Nephron (organoid): ENCODE results near the gene FSTL4.

Experiments used
- H3K27ac Mint-ChIP-seq, 3 experiments: 2 replicates each; pipeline ENCODE4 v1.8.0; 2020; ENCODE audit warnings: mixed read lengths in 3 of 3, mild to moderate bottlenecking in 2 of 3, moderate library complexity in 1 of 3
- H3K27me3 Mint-ChIP-seq: 2 replicates; pipeline ENCODE4 v1.8.0; 2021; ENCODE audit warnings: low read depth, mild to moderate bottlenecking, moderate library complexity, mixed read lengths
- H3K36me3 Mint-ChIP-seq: 2 replicates; pipeline ENCODE4 v1.8.0; 2020; ENCODE audit warnings: low read depth, mixed read lengths
- H3K4me1 Mint-ChIP-seq: 2 replicates; pipeline ENCODE4 v1.8.0; 2020; ENCODE audit warnings: mixed read lengths
- H3K4me3 Mint-ChIP-seq, 3 experiments: 2 replicates each; pipeline ENCODE4 v1.8.0; 2020; ENCODE audit warnings: mild to moderate bottlenecking in 3 of 3, mixed read lengths in 3 of 3, moderate library complexity in 2 of 3
- H3K9me3 Mint-ChIP-seq: 2 replicates; pipeline ENCODE4 v1.8.0; 2020; ENCODE audit warnings: mixed read lengths
- CTCF ChIP-seq, 3 experiments: fragments of 200-600 bp; sonication (generic); IDR thresholded peaks; one replicate each; pipeline ENCODE4 v1.5.0; 2021; ENCODE audit warnings: antibody characterized with exemption in 3 of 3; ENCODE audit not compliant: unreplicated experiment in 3 of 3

FSTL4 gene

GRCh38 chr5:133510634-133511262 is 101.6 kb downstream of the FSTL4 start:
- no peak overlapping the region for H3K4me3 Mint-ChIP-seq
- no peaks in the 10 kb centered on the region for H3K4me1 Mint-ChIP-seq
- H3K36me3 Mint-ChIP-seq, result no peaks in the 10 kb centered on the region
- no peak for TF ChIP-seq CTCF (IDR thresholded peaks at IDR 0.05; ENCODE audit: unreplicated experiment in 3 of 3)
- no peaks in the 10 kb centered on the region for H3K9me3 Mint-ChIP-seq
- peaks cover 9% of the 10 kb centered on the region for H3K27me3 Mint-ChIP-seq
- H3K27ac Mint-ChIP-seq, result no peak overlapping the region

DNA sequence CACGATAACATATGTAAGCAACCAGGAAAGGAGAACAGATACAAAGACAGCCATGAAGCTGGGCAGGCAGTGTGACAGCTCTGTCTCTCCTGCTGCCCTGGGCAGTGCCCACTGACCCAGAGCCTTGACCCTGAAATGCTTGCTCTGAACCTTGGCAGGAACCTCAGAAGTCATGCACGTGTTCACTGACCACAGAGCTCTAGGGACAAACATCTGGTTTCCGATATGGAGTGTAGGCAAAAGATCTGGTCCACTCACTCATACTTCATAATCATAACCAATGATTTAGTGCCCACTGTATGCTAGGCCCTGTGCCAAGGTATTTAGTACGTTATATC is 102.6 kb downstream of the FSTL4 start:
- H3K27ac Mint-ChIP-seq, result no peak overlapping the region
- TF ChIP-seq CTCF (IDR thresholded peaks at IDR 0.05; ENCODE audit: unreplicated experiment in 3 of 3), result no peak
- no peak overlapping the region for H3K4me3 Mint-ChIP-seq
- H3K9me3 Mint-ChIP-seq, result no peaks in the 10 kb centered on the region
- no peaks in the 10 kb centered on the region for H3K4me1 Mint-ChIP-seq
- H3K36me3 Mint-ChIP-seq, result no peaks in the 10 kb centered on the region
- peaks cover 10% of the 10 kb centered on the region for H3K27me3 Mint-ChIP-seq

DNA sequence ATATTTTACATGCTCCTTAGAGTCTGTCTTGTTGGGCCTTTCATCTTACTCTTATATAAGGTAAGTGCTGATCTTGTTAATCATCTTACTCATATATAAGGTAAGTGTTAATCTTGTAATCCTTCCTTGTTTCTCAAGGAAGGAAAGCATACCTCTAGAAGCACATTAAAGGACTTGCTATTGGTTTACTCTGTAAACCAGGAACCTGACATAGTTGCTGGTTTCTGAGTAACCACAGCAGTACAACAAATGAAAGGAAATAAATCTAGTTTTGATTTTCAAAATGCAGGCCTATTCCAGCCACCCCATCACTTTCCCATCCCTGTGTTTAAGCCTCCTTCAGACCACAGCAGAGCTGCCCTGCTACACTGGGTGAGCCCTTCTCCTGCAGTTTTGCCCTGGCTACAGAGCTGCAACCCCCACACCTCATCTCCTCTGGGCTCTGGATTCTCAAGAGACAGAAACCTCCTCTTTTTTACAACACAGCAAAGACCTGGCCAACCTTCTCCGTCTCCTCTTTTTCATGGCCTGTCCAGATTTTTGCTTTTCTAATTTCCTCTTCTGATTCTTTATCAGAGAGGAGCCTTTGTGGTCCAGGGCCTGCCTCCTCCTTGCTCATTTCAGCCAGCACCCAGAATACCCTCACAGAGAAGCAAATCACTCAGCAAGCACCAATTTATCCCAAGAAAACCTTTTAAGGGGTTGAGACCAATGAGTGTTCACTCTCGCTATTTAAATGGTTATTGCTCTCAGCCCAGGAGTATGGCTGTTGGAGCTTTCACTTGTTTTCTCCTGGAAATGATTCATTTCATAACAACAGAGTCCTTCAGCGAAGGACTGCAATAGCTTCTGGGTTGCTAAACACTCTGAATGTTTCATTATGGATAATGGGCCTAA is 103.2 kb downstream of the FSTL4 start:
- H3K4me1 Mint-ChIP-seq, result no peaks in the 10 kb centered on the region
- no peak for TF ChIP-seq CTCF (IDR thresholded peaks at IDR 0.05; ENCODE audit: unreplicated experiment in 3 of 3)
- no peaks in the 10 kb centered on the region for H3K36me3 Mint-ChIP-seq
- H3K9me3 Mint-ChIP-seq, result no peaks in the 10 kb centered on the region
- peaks cover 12% of the 10 kb centered on the region for H3K27me3 Mint-ChIP-seq
- no peak overlapping the region for H3K4me3 Mint-ChIP-seq
- H3K27ac Mint-ChIP-seq, result no peak overlapping the region

- H3K4me1 Mint-ChIP-seq, result no peaks in the 10 kb centered on the region
- H3K36me3 Mint-ChIP-seq, result no peaks in the 10 kb centered on the region
- H3K4me3 Mint-ChIP-seq, result no peak overlapping the region
- no peak for TF ChIP-seq CTCF (IDR thresholded peaks at IDR 0.05; ENCODE audit: unreplicated experiment in 3 of 3)
- no peaks in the 10 kb centered on the region for H3K9me3 Mint-ChIP-seq
- peaks cover 12% of the 10 kb centered on the region for H3K27me3 Mint-ChIP-seq
- no peak overlapping the region for H3K27ac Mint-ChIP-seq
Observed at GRCh38 chr5:133508331-133508730, 104.0 kb downstream of the FSTL4 start.

- no peak overlapping the region for H3K4me3 Mint-ChIP-seq
- H3K27me3 Mint-ChIP-seq, result peaks cover 15% of the 10 kb centered on the region
- no peaks in the 10 kb centered on the region for H3K9me3 Mint-ChIP-seq
- no peaks in the 10 kb centered on the region for H3K36me3 Mint-ChIP-seq
- no peak for TF ChIP-seq CTCF (IDR thresholded peaks at IDR 0.05; ENCODE audit: unreplicated experiment in 3 of 3)
- no peak overlapping the region for H3K27ac Mint-ChIP-seq
- H3K4me1 Mint-ChIP-seq, result no peaks in the 10 kb centered on the region
Observed at GRCh38 chr5:133506181-133506580, 106.2 kb downstream of the FSTL4 start.
